RWPE2 (cell line): ENCODE results near the gene KPNB1.

ENCODE experiments used
- ATAC-seq: fragments of 200-7000 bp; cut with Tn5 transposase; 3 replicates; pipeline ENCODE4 v1.9.1; 2021; ENCODE audit warnings: low read depth
- DNase-seq: peaks from one replicate; pipeline ENCODE4 v3.0.0-alpha.2; 2020; ENCODE audit warnings: low spot score
- H3K27ac ChIP-seq: fragments of 450-650 bp; 2 replicates; pipeline ENCODE4 v1.5.1; 2017; ENCODE audit warnings: mild to moderate bottlenecking; ENCODE audit not compliant: poor library complexity, severe bottlenecking
- H3K27me3 ChIP-seq: fragments of 250-450 bp; sonication (Bioruptor Pico); 2 replicates; pipeline ENCODE4 v1.5.1; 2021; ENCODE audit warnings: mild to moderate bottlenecking, moderate library complexity; ENCODE audit not compliant: insufficient read depth, poor library complexity, severe bottlenecking
- H3K36me3 ChIP-seq: fragments of 250-450 bp; sonication (Bioruptor Pico); 2 replicates; pipeline ENCODE4 v1.5.1; 2020; ENCODE audit warnings: low read depth, mild to moderate bottlenecking, moderate library complexity
- H3K4me1 ChIP-seq: fragments of 250-450 bp; sonication (Bioruptor Pico); 2 replicates; pipeline ENCODE4 v1.5.1; 2021; ENCODE audit warnings: mild to moderate bottlenecking, moderate library complexity; ENCODE audit not compliant: insufficient read depth, poor library complexity, severe bottlenecking
- H3K4me3 ChIP-seq: fragments of 250-450 bp; sonication (Bioruptor Pico); 2 replicates; pipeline ENCODE4 v1.5.1; 2021; ENCODE audit warnings: mild to moderate bottlenecking, moderate library complexity; ENCODE audit not compliant: severe bottlenecking
- H3K9me3 ChIP-seq: fragments of 250-450 bp; sonication (Bioruptor Pico); 2 replicates; pipeline ENCODE4 v1.5.1; 2021; ENCODE audit warnings: mild to moderate bottlenecking, moderate library complexity; ENCODE audit not compliant: severe bottlenecking
- CTCF ChIP-seq: fragments of 450-650 bp; IDR thresholded peaks from one replicate; pipeline ENCODE4 v1.5.1; 2017; ENCODE audit warnings: mild to moderate bottlenecking, moderate library complexity; ENCODE audit not compliant: poor library complexity, severe bottlenecking

Gene KPNB1

GRCh38 chr17:47720196-47720595 lies 70.5 kb downstream of the KPNB1 start:
- H3K9me3 ChIP-seq = no peaks in the 10 kb centered on the region
- H3K4me1 ChIP-seq = peaks cover 9% of the 10 kb centered on the region
- ATAC-seq = no peak
- peaks cover 8% of the 10 kb centered on the region for H3K27me3 ChIP-seq
- H3K4me3 ChIP-seq = no peak overlapping the region
- DNase-seq = no peak
- H3K27ac ChIP-seq = no peak overlapping the region
- TF ChIP-seq CTCF = no peak
- no peaks in the 10 kb centered on the region for H3K36me3 ChIP-seq

GRCh38 chr17:47720754-47721533 lies 71.2 kb downstream of the KPNB1 start:
- no peak overlapping the region for H3K4me3 ChIP-seq
- no peak overlapping the region for H3K27ac ChIP-seq
- no peaks in the 10 kb centered on the region for H3K36me3 ChIP-seq
- no peak for TF ChIP-seq CTCF
- H3K4me1 ChIP-seq = peaks cover 9% of the 10 kb centered on the region
- DNase-seq (no peak), ATAC-seq (no peak)
- no peaks in the 10 kb centered on the region for H3K9me3 ChIP-seq
- peaks cover 7% of the 10 kb centered on the region for H3K27me3 ChIP-seq

- no peak overlapping the region for H3K27ac ChIP-seq
- H3K4me3 ChIP-seq = no peak overlapping the region
- no peaks in the 10 kb centered on the region for H3K36me3 ChIP-seq
- TF ChIP-seq CTCF = no peak
- H3K9me3 ChIP-seq = no peaks in the 10 kb centered on the region
- peaks cover 9% of the 10 kb centered on the region for H3K4me1 ChIP-seq
- no peak for ATAC-seq
- DNase-seq = no peak
- peaks cover 7% of the 10 kb centered on the region for H3K27me3 ChIP-seq
Measured at GRCh38 chr17:47721725-47722124, 72.0 kb downstream of the KPNB1 start.

GRCh38 chr17:47724705-47725104 lies 75.0 kb downstream of the KPNB1 start:
- no peaks in the 10 kb centered on the region for H3K36me3 ChIP-seq
- DNase-seq (no peak), ATAC-seq (no peak)
- no peak overlapping the region for H3K27ac ChIP-seq
- no peak for TF ChIP-seq CTCF
- H3K4me1 ChIP-seq = peaks cover under 1% of the 10 kb centered on the region
- H3K4me3 ChIP-seq = no peak overlapping the region
- H3K27me3 ChIP-seq = peaks cover 10% of the 10 kb centered on the region
- H3K9me3 ChIP-seq = no peaks in the 10 kb centered on the region

- H3K27ac ChIP-seq = no peak overlapping the region
- no peaks in the 10 kb centered on the region for H3K4me1 ChIP-seq
- ATAC-seq = no peak
- no peaks in the 10 kb centered on the region for H3K9me3 ChIP-seq
- DNase-seq = no peak
- peaks cover 17% of the 10 kb centered on the region for H3K27me3 ChIP-seq
- no peak for TF ChIP-seq CTCF
- H3K36me3 ChIP-seq = no peaks in the 10 kb centered on the region
- H3K4me3 ChIP-seq = no peak overlapping the region
Measured at GRCh38 chr17:47725446-47726111, 75.9 kb downstream of the KPNB1 start.
